Trophoblast cell (in vitro differentiated cells and primary cell): ENCODE measurements around the gene ZPBP.
A peak's percentile ranks its signal among the peaks of the same experiment; 100 is the strongest.

Experiments
- DNase-seq, 2 donors: peaks; one replicate each; pipeline ENCODE4 v3.0.0-alpha.2; 2016
- H2AFZ ChIP-seq: 2 replicates; pipeline ENCODE4 v1.6.1; 2013; ENCODE audit warnings: low read length, moderate library complexity, mild to moderate bottlenecking; ENCODE audit not compliant: insufficient read depth, poor library complexity
- H2AK5ac ChIP-seq: 2 replicates; pipeline ENCODE4 v1.6.1; 2013; ENCODE audit warnings: mild to moderate bottlenecking, low read length
- H2BK120ac ChIP-seq: 2 replicates; pipeline ENCODE4 v1.6.1; 2013; ENCODE audit warnings: low read length, mild to moderate bottlenecking, moderate library complexity; ENCODE audit not compliant: insufficient read depth, poor library complexity
- H2BK12ac ChIP-seq: 2 replicates; pipeline ENCODE4 v1.6.1; 2013; ENCODE audit warnings: mild to moderate bottlenecking, low read length, moderate library complexity
- H2BK5ac ChIP-seq: 2 replicates; pipeline ENCODE4 v1.6.1; 2013; ENCODE audit warnings: low read length, low read depth, moderate library complexity, mild to moderate bottlenecking; ENCODE audit not compliant: poor library complexity
- H3K14ac ChIP-seq: 2 replicates; pipeline ENCODE4 v1.6.1; 2013; ENCODE audit warnings: mild to moderate bottlenecking, low read length
- H3K18ac ChIP-seq: 2 replicates; pipeline ENCODE4 v1.6.1; 2013; ENCODE audit warnings: mild to moderate bottlenecking, low read length
- H3K23ac ChIP-seq: 2 replicates; pipeline ENCODE4 v1.6.1; 2013; ENCODE audit warnings: low read length
- H3K27ac ChIP-seq: 2 replicates; pipeline ENCODE4 v1.5.1; 2013; ENCODE audit warnings: low read depth, mild to moderate bottlenecking, inconsistent platforms, low read length, moderate library complexity
- H3K27me3 ChIP-seq: 2 replicates; pipeline ENCODE4 v1.6.1; 2013; ENCODE audit warnings: inconsistent platforms, mild to moderate bottlenecking, low read length, moderate library complexity; ENCODE audit not compliant: insufficient read depth
- H3K36me3 ChIP-seq, 2 experiments: 1 replicate in 1 of 2; 2 replicates in 1 of 2; pipeline ENCODE4 v1.6.1; 2013; ENCODE audit warnings: low read length in 2 of 2, mild to moderate bottlenecking in 2 of 2, moderate library complexity in 1 of 2; ENCODE audit not compliant: insufficient read depth in 2 of 2, control insufficient read depth in 1 of 2
- H3K4ac ChIP-seq: 2 replicates; pipeline ENCODE4 v1.6.1; 2013; ENCODE audit warnings: low read depth, mild to moderate bottlenecking, low read length, moderate library complexity
- H3K4me1 ChIP-seq, 2 experiments: 1 replicate in 1 of 2; 2 replicates in 1 of 2; pipeline ENCODE4 v1.6.1; 2013; ENCODE audit warnings: low read length in 2 of 2, mild to moderate bottlenecking in 2 of 2, moderate library complexity in 1 of 2; ENCODE audit not compliant: insufficient read depth in 2 of 2, control insufficient read depth in 1 of 2
- H3K4me2 ChIP-seq: 2 replicates; pipeline ENCODE4 v1.6.1; 2013; ENCODE audit warnings: inconsistent platforms, mild to moderate bottlenecking, low read length, moderate library complexity
- H3K4me3 ChIP-seq: 2 replicates; pipeline ENCODE4 v1.5.1; 2013; ENCODE audit warnings: mild to moderate bottlenecking, low read depth, low read length, inconsistent platforms
- H3K79me1 ChIP-seq: one replicate; pipeline ENCODE4 v1.6.1; 2013; ENCODE audit warnings: low read length
- H3K79me2 ChIP-seq: 2 replicates; pipeline ENCODE4 v1.6.1; 2013; ENCODE audit warnings: low read length, mild to moderate bottlenecking; ENCODE audit not compliant: control insufficient read depth, insufficient read depth, poor library complexity
- H3K9ac ChIP-seq: 2 replicates; pipeline ENCODE4 v1.6.1; 2013; ENCODE audit warnings: mild to moderate bottlenecking, low read length
- H3K9me3 ChIP-seq: 2 replicates; pipeline ENCODE4 v1.6.1; 2013; ENCODE audit warnings: low read depth, mild to moderate bottlenecking, control low read depth, inconsistent platforms, low read length; ENCODE audit not compliant: insufficient read depth
- H4K12ac ChIP-seq: 2 replicates; pipeline ENCODE4 v1.6.1; 2013; ENCODE audit warnings: low read depth, mild to moderate bottlenecking, low read length, moderate library complexity
- H4K8ac ChIP-seq: 2 replicates; pipeline ENCODE4 v1.6.1; 2013; ENCODE audit warnings: low read depth, mild to moderate bottlenecking, low read length, moderate library complexity
- H4K91ac ChIP-seq: one replicate; pipeline ENCODE4 v1.6.1; 2013; ENCODE audit warnings: low read depth, mild to moderate bottlenecking, low read length, moderate library complexity
- WGBS: extraction: QIAGEN DNeasy Blood & Tissue Kit; methylation state at CpG from one replicate; pipeline ENCODE4 v1.1.7; 2013; ENCODE audit warnings: missing lambda C conversion rate; ENCODE audit not compliant: insufficient read length, insufficient coverage; ENCODE audit errors: extremely low coverage; 5-methylcytosine and 5-hydroxymethylcytosine counted together

ZPBP gene

GRCh38 chr7:50068850-50069551 is 24.0 kb downstream of the ZPBP start:
- Histone ChIP-seq H2BK120ac (no peak overlapping the region), H3K23ac (no peak overlapping the region), H3K4me2 (peak overlapping the region; percentile 53), H2AK5ac (no peak overlapping the region), H2BK12ac (no peak overlapping the region), H3K36me3 (no peaks in the 10 kb centered on the region), H3K79me1 (peaks cover 10% of the 10 kb centered on the region), H4K12ac (no peak overlapping the region), H3K4me3 (no peak overlapping the region), H4K8ac (no peak overlapping the region), H2BK5ac (no peak overlapping the region), H3K4me1 (peaks cover 9 to 14% of the 10 kb centered on the region in 2 experiments), H3K9ac (no peak overlapping the region), H3K27me3 (no peaks in the 10 kb centered on the region), H3K79me2 (no peaks in the 10 kb centered on the region), H3K27ac (peak overlapping the region; percentile 53), H3K4ac (no peak overlapping the region), H4K91ac (no peak overlapping the region), H2AFZ (no peak overlapping the region), H3K14ac (no peak overlapping the region), H3K18ac (no peak overlapping the region), H3K9me3 (peaks cover 11% of the 10 kb centered on the region)
- WGBS, result no CpG with 5 or more reads among the region's 6 CpGs
- DNase-seq, result peak; percentile 19 to 63

- Histone ChIP-seq H3K4ac (no peak overlapping the region), H3K23ac (no peak overlapping the region), H2AK5ac (no peak overlapping the region), H4K12ac (no peak overlapping the region), H2BK120ac (no peak overlapping the region), H3K18ac (no peak overlapping the region), H3K27ac (no peak overlapping the region), H3K79me2 (no peaks in the 10 kb centered on the region), H2BK5ac (no peak overlapping the region), H3K9me3 (peaks cover 11% of the 10 kb centered on the region), H3K79me1 (peaks cover 10% of the 10 kb centered on the region), H3K4me3 (no peak overlapping the region), H2AFZ (no peak overlapping the region), H4K8ac (no peak overlapping the region), H4K91ac (peak overlapping the region; percentile 12), H3K27me3 (no peaks in the 10 kb centered on the region), H3K4me1 (peaks cover 9 to 14% of the 10 kb centered on the region in 2 experiments), H3K14ac (no peak overlapping the region), H3K9ac (no peak overlapping the region), H2BK12ac (peak overlapping the region; percentile 58), H3K4me2 (no peak overlapping the region), H3K36me3 (no peaks in the 10 kb centered on the region)
- no CpG with 5 or more reads among the region's 2 CpGs for WGBS
- peak; percentile 18 to 56 for DNase-seq
Observed at GRCh38 chr7:50068026-50068425, 25.0 kb downstream of the ZPBP start.

- no peaks in the 10 kb centered on the region for H3K79me1 ChIP-seq
- no peak overlapping the region for H2BK12ac ChIP-seq
- H3K79me2 ChIP-seq, result no peaks in the 10 kb centered on the region
- no peak overlapping the region for H2BK5ac ChIP-seq
- no peaks in the 10 kb centered on the region for H3K36me3 ChIP-seq
- H3K9ac ChIP-seq, result no peak overlapping the region
- no peak overlapping the region for H2AK5ac ChIP-seq
- no peak overlapping the region for H4K91ac ChIP-seq
- no peak for DNase-seq
- H4K8ac ChIP-seq, result no peak overlapping the region
- H3K4me2 ChIP-seq, result no peak overlapping the region
- H4K12ac ChIP-seq, result no peak overlapping the region
- H2BK120ac ChIP-seq, result no peak overlapping the region
- no peak overlapping the region for H2AFZ ChIP-seq
- no peak overlapping the region for H3K4ac ChIP-seq
- H3K4me1 ChIP-seq, result peaks cover 0 to under 1% of the 10 kb centered on the region in 2 experiments
- H3K23ac ChIP-seq, result no peak overlapping the region
- no peaks in the 10 kb centered on the region for H3K9me3 ChIP-seq
- no CpG with 5 or more reads among the region's 2 CpGs for WGBS
- no peaks in the 10 kb centered on the region for H3K27me3 ChIP-seq
- no peak overlapping the region for H3K18ac ChIP-seq
- no peak overlapping the region for H3K4me3 ChIP-seq
- no peak overlapping the region for H3K27ac ChIP-seq
- no peak overlapping the region for H3K14ac ChIP-seq
Observed at GRCh38 chr7:50062951-50063350, 30.1 kb downstream of the ZPBP start.

- WGBS, result no CpG with 5 or more reads among the region's 1 CpG
- H3K14ac ChIP-seq, result no peak overlapping the region
- no peak overlapping the region for H2BK120ac ChIP-seq
- no peak overlapping the region for H2BK12ac ChIP-seq
- no peak overlapping the region for H3K4me3 ChIP-seq
- no peak for DNase-seq
- no peak overlapping the region for H2BK5ac ChIP-seq
- no peak overlapping the region for H4K12ac ChIP-seq
- H3K36me3 ChIP-seq, result no peaks in the 10 kb centered on the region
- no peak overlapping the region for H2AK5ac ChIP-seq
- no peak overlapping the region for H4K8ac ChIP-seq
- H3K79me1 ChIP-seq, result no peaks in the 10 kb centered on the region
- no peak overlapping the region for H3K18ac ChIP-seq
- H3K9me3 ChIP-seq, result no peaks in the 10 kb centered on the region
- H3K23ac ChIP-seq, result no peak overlapping the region
- H3K27me3 ChIP-seq, result no peaks in the 10 kb centered on the region
- no peak overlapping the region for H4K91ac ChIP-seq
- H3K79me2 ChIP-seq, result no peaks in the 10 kb centered on the region
- H3K4ac ChIP-seq, result no peak overlapping the region
- no peak overlapping the region for H3K27ac ChIP-seq
- no peak overlapping the region for H3K9ac ChIP-seq
- H3K4me2 ChIP-seq, result no peak overlapping the region
- H3K4me1 ChIP-seq, result no peaks in the 10 kb centered on the region
- no peak overlapping the region for H2AFZ ChIP-seq
Observed at GRCh38 chr7:50056131-50056530, 36.9 kb downstream of the ZPBP start.
